Hematopoietic multipotent progenitor cell treated with erythropoietin and hydrocortisone succinate and interleukin-3 and kit ligand, for 6 days (in vitro differentiated cells): ENCODE results near the gene SLC2A6.
A peak's percentile ranks its signal among the peaks of the same experiment; 100 is the strongest.

Source experiments
- DNase-seq: peaks from one replicate; pipeline ENCODE4 v3.0.0-alpha.2; 2015

Gene SLC2A6

GRCh38 chr9:133433351-133433843, 45.5 kb downstream of the SLC2A6 start:
- no peak for DNase-seq

- DNase-seq, result no peak
These were observed 48.7 kb downstream of the SLC2A6 start for GRCh38 chr9:133430244-133430643.

DNA sequence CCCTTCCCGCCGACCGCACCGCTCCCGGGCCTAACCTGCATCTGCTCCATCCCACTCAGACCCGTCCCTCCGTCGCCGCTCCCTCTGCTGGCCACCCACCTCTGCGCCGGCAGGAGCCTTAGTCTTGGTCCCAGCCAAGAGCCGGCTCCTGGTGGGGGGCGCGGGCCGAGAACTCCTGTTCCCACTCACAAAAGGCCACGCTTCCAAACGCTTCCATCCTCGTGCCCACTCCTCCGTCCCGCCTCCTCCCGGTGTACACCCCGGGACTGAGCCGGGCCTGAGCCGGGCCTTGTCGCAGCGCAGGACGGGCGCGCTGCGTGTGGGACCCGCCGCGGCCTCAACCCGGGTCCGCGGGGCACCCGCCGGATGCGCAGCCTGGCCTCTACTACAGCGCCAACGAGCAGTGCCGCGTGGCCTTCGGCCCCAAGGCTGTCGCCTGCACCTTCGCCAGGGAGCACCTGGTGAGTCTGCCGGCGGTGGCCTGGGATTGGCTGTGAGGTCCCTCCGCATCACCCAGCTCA, 49.2 kb downstream of the SLC2A6 start:
- peak; percentile 56 for DNase-seq

- DNase-seq, result no peak
These were observed 49.7 kb downstream of the SLC2A6 start for GRCh38 chr9:133429214-133429613.

- no peak for DNase-seq
These were observed 50.2 kb downstream of the SLC2A6 start for GRCh38 chr9:133428617-133429101.

GRCh38 chr9:133427658-133428348, 51.1 kb downstream of the SLC2A6 start:
- DNase-seq, result no peak

DNA sequence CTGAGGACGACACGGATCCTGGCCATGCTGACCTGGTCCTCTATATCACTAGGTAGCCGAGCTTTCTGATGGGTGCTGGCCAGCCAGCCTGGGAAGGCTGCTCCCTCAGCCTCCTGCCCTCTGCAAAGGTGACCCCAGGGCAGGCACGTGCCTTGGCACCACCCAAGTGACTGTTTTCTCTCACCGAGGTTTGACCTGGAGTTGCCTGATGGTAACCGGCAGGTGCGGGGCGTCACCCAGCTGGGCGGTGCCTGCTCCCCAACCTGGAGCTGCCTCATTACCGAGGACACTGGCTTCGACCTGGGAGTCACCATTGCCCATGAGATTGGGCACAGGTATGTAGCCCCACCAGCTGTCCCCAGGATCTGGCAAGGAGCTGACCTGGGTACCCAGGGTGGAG, 52.9 kb downstream of the SLC2A6 start:
- DNase-seq, result no peak

DNA sequence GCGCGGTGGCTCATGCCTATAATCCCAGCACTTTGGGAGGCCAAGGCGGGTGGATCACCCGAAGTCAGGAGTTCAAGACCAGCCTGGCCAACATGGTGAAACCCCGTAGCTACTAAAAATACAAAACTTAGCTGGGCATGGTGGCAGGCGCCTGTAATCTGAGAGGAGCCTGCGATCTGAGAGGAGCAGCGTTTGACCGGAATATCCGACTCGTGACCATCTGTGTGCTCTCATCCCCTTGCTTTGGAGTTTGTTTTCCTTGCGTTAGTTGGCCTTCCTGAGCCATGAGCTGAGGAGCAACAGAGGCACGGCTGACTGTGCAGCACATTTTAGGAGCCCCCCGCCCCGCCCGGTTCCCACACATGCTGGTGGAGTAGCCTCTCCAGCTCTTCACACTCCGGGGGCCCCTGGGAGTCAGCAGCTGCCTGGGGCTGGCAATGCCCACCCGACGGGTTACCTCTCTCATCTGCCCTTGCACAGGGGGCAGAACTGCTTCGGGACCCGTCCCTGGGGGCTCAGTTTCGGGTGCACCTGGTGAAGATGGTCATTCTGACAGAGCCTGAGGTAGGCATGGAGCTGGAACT, 53.8 kb downstream of the SLC2A6 start:
- no peak for DNase-seq

GRCh38 chr9:133424187-133424586, 54.7 kb downstream of the SLC2A6 start:
- DNase-seq, result no peak

DNA sequence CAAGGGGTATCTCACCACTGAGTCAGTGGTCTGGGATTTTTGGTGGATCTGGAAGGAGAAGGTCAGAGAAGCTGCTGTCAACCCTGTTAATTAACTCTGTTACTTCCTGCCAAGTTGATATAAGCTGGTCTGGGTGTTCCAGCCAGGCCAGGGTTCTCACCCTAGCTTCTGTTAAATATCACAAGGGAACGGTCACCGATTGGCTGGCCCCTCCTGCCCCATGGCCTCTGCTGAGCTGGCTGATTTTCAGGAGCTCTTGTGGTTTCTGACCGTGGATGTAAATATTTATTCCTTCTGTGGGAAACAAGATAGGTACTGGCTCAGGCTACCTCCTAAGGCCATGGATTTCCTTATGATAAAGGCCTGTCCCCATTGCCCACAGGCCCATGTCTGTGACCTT, 55.7 kb downstream of the SLC2A6 start:
- no peak for DNase-seq

DNA sequence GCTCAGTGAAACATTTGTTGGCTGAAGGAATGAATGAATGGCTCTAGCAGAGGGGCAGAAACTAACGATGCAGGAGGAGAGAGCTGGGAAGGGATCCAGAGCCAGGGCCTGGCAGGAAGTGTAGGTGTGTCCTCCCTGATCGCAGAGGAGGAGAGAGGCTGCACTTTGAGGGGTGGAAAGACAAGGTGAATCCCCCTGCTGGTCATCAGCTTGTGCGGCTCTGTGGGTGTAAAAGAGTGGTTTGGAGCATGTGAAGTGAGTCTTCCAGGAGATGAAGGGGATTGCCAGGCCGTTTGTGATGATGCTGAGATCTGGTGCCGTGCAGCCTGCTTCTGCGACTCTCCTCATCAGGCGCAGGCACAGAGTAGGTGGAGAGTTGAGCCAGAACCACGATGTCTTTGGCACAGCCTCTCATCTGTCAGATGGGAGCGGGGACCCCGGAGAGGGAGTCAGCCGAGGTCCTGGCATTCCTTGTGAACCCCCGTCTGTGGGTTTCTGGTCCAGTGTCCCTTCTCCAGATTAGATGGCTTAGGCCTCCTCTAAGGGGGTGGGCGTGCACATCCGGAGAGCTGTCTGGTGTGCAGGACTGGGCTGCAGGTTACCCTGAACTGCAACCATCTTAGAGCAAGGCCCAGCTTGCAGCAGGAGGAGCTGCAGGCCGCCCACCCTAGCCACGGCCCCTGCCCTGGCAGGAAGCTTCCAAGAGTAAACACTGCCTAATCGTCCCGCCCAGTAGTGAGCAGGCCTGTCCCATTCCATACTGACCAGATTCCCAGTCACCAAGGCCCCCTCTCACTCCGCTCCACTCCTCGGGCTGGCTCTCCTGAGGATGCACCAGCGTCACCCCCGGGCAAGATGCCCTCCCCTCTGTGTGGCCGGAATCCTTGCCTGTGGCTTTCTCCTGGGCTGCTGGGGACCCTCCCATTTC, 57.0 kb downstream of the SLC2A6 start, which contains the start of gene ADAMTS13:
Gene ADAMTS13 (plus strand): TSS at position 753 of the 928 bp plus-strand sequence. CDS start 77 bp downstream, at position 830.
- DNase-seq, result peak; percentile 48
